Activated CD8-positive, alpha-beta memory T cell treated with anti-CD3 and anti-CD28 coated beads for 36 hours (primary cell): ENCODE results near the gene MPP3. TPM values are rescaled to one million over a fixed set of nuclear protein-coding genes. Genes with fewer than 3 reads are reported as not detected.
"Not testable (repeated sequence)": the region's sequence is repeated elsewhere in the genome, so short reads cannot be mapped to it uniquely, and the experiment has no call there.

ENCODE experiments used
- CTCF ChIA-PET: fragments of 350-600 bp; sonication (Branson Sonifier 250); formaldehyde crosslinking; loops from one replicate; lab custom pipeline; 2021; ENCODE audit warnings: antibody characterized with exemption; lab: Charles Lee
- POLR2A ChIA-PET: fragments of 350-600 bp; sonication (Branson Sonifier 250); formaldehyde crosslinking; loops from one replicate; lab custom pipeline; 2021; ENCODE audit warnings: antibody characterized with exemption; lab: Charles Lee
- total RNA-seq, 2 experiments: library from RNA; stranded (reverse); gene quantifications; one replicate each; pipeline ENCODE4 v1.2.3, GENCODE V29; 2021

The MPP3 gene
- total RNA-seq, 2 experiments from 2014 or later: 0.40 to 0.78 TPM

DNA sequence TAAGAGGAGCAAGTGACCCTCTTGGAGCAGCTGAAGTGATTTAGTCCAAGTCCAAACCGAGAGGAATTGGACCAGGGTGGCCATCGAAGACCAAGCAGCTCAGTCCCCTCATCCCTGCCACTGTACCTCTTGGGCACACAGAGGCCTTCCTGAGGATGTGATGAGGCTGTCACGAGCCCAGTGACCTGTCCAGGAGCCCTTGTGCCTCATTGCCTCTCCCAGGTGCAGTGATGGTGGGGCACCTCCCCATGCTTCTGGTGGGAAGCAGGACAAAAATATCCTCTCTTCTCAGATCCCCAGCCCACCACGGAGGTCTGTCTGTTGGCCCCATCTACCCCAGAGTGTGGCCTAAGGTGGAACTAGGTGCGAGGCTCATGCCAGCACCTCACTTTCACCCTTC lies 11.3 kb upstream of the MPP3 start:
- ChIA-PET CTCF (no interaction called here), POLR2A (no interaction called here)

DNA sequence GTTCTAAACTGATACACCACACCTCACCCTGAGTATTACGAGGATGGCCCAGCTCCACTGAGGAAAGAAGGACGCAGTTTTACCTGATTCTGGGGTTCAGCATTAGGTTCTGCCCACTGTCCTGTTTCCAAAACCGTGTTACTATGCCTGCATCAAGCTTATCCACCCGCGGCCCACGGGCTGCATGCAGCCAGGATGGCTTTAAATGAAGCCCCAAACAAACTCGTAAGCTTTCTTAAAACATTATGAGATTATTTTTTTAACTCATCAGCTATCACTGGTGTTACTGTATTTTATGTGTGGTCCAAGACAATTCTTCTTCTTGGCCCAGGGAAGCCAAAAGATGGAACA lies 10.0 kb upstream of the MPP3 start:
- CTCF ChIA-PET: interaction anchor here (0.7 to 1.1 kb wide), 2 partner anchors 77 to 202 kb away, joined by 3 to 4 read pairs; no protein-coding TSS in a partner anchor
- POLR2A ChIA-PET: no interaction called here

DNA sequence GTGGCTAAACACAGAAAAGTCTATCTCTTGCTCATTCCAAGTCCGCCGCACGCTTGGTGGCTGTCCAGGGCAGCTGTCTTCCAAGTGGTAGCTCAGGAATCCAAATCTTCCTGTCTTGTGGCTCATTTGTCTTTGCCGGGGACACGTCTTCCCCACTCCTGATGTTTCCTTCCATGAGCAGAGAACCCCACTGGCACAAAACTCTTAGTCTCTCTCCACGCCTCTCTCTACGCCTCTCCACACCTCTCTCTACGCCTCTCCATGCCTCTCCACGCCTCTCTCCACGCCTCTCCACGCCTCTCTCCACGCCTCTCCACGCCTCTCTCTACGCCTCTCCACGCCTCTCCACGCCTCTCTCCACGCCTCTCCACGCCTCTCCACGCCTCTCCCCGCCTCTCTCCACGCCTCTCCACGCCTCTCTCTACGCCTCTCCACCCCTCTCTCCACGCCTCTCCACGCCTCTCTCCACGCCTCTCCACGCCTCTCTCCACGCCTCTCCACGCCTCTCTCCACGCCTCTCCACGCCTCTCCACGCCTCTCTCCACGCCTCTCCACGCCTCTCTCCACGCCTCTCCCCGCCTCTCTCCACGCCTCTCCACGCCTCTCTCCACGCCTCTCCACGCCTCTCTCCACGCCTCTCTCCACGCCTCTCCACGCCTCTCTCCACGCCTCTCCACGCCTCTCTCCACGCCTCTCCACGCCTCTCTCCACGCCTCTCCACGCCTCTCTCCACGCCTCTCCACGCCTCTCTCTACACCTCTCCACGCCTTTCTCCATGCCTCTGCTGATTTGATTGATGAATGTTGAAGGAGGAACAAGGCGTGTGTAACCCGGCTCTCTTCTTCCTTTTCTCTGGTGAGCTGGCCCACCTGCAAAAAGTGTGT lies 9.4 kb upstream of the MPP3 start:
- POLR2A ChIA-PET: not testable (repeated sequence)
- CTCF ChIA-PET: interaction anchor here (0.7 to 1.1 kb wide), 4 partner anchors 67 to 1521 kb away, joined by 3 read pairs; no protein-coding TSS in a partner anchor

- ChIA-PET POLR2A (no interaction called here), CTCF (interaction anchor here (0.7 kb wide), 1 partner anchor 665 kb away, joined by 3 read pairs; no protein-coding TSS in a partner anchor)
These were observed 8.3 kb upstream of the MPP3 start for GRCh38 chr17:43841282-43841681.

GRCh38 chr17:43840814-43841213 lies 7.9 kb upstream of the MPP3 start:
- CTCF ChIA-PET: interaction anchor here (0.7 kb wide), 1 partner anchor 9 kb away, joined by 4 read pairs; no protein-coding TSS in a partner anchor
- POLR2A ChIA-PET: no interaction called here

DNA sequence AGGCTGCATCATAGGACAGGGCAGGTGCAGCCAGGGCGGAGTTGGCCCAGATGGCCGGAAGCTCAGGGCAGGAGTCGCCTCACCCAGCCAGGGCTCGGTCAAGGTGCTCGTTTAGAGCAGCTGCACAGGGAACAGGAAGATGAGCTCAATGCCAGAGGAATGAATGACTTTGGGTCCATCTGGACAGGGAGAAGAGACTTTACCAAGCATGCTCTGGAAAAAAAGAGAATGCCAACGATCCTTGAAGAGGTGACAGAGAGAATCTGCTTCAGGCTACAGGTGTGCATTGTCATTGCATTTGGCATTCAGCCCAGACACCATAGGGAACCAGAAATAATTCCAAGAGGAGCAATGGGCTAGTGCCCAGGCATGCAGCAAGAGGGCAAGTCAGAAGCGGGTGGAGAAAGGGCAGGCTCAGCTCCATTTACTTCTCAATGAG lies 6.7 kb upstream of the MPP3 start:
- CTCF ChIA-PET: interaction anchor here (0.5 kb wide), 1 partner anchor 87 kb away, joined by 3 read pairs; no protein-coding TSS in a partner anchor
- POLR2A ChIA-PET: no interaction called here

- ChIA-PET CTCF (interaction anchor here (1.1 to 1.7 kb wide), 2 partner anchors 12 to 20 kb away, joined by 3 to 7 read pairs; no protein-coding TSS in a partner anchor), POLR2A (no interaction called here)
These were observed 1.2 kb upstream of the MPP3 start for GRCh38 chr17:43834106-43834505.

GRCh38 chr17:43832168-43832975 lies 574 bp downstream of the MPP3 start:
- POLR2A ChIA-PET: interaction anchor here (0.6 kb wide), 1 partner anchor 13 kb away, joined by 3 read pairs; no protein-coding TSS in a partner anchor

DNA sequence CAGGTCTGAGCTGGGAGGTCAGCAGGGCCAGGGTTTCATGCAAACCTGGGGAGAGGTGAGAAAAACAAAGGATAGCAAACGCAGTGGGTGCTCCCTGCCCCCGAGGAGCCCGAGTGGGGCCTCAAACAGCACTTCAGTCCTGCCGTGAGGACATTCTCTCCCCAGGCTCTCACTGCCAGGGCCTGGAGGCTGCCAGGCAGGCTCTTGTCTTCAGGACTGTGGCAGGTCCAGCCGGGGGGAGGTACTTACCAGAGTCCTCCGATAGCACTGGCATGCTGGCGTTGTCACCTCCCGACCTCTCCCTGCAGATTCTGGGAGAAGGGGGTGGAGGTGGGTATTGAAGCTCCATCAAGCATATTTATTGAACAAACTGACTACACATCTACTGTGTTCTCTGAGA lies 1.3 kb downstream of the MPP3 start:
- ChIA-PET POLR2A (interaction anchor here (0.6 kb wide), 1 partner anchor 13 kb away, joined by 3 read pairs; no protein-coding TSS in a partner anchor), CTCF (interaction anchor here (1.1 to 2.6 kb wide), 2 partner anchors 9 to 15 kb away, joined by 4 to 9 read pairs; partner anchors contain the start of gene CD300LG)

More at GRCh38 chr17:43832168-43832975, 574 bp downstream of the MPP3 start:
- CTCF ChIA-PET: interaction anchor here (1.1 to 2.6 kb wide), 2 partner anchors 8 to 14 kb away, joined by 4 to 9 read pairs; partner anchors contain the start of gene CD300LG

DNA sequence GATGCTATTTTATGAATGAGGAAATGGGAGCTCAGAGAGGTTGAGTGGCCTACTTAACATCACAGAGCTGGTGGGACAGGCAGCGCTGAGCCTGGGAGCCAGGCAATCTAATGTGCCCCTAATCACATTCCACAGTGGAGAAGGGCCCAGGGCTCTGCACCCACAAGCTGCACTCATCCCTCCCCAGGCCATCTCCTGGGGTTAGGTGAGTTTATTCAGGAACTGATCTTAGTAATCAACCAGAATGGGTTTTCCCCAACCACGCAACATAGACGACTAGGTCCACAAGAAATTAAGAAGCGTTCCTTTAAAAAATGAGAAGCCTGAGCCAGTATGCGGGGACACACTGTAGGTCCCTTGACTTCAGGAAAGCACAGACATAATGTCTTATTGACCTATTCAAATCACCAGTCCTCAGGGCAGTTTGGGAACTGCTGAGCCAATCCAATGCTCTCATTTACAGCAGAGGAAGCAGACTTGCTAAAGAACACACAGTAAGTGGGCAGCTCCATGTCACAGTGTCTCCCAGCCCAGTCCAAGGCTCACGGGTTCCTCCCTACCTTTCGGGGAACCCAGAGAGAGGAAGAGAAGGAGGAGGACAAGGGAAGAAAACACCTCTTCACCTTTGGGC lies 2.3 kb downstream of the MPP3 start:
- ChIA-PET POLR2A (no interaction called here), CTCF (interaction anchor here (2.6 kb wide), 1 partner anchor 16 kb away, joined by 9 read pairs; the partner anchor contains the start of gene CD300LG)

DNA sequence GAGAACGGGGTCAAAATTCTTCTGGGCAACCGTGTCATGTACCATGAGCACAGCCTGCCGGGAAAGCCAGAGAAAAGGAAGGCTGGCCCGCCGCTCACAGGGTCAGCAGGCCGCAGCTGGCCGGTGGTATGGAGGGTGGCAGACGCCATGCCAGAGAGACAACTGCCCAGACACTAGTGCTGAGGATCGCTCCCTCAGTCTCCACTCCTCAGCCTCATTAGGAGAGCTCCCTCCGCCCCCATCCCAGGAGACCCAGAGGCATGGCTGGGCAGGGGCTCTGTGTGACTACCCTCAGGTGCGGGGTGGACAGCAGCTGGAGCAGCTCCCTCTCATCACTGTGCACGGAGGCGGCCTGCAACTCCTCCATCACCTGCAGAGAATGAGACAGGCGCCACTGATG lies 3.2 kb downstream of the MPP3 start:
- CTCF ChIA-PET: no interaction called here
- POLR2A ChIA-PET: no interaction called here

- CTCF ChIA-PET: interaction anchor here (0.7 to 1.0 kb wide), 2 partner anchors 9 to 619 kb away, joined by 3 read pairs; no protein-coding TSS in a partner anchor
These were observed 5.3 kb downstream of the MPP3 start for GRCh38 chr17:43827596-43827995.

DNA sequence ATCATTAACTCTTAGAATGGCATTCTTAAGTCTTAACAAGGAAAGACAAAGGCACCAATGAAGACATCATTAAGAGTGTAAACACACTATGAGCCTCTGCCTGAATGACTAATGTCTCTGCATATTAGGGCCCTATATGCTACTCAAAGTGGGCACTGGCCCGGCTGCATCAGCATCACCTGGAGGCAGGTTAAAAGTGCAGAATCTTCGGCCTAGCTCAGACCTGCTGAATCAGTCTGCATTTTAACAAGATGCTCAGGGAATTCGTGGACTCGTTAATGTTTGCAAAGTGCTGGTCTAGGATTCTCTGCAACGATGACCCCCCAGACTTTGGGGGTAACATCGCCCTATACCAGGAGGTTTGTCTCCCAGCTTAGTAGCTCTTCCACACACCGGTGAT lies 6.7 kb downstream of the MPP3 start:
- ChIA-PET POLR2A (no interaction called here), CTCF (no interaction called here)

More at GRCh38 chr17:43827596-43827995, 5.3 kb downstream of the MPP3 start:
- POLR2A ChIA-PET: no interaction called here

DNA sequence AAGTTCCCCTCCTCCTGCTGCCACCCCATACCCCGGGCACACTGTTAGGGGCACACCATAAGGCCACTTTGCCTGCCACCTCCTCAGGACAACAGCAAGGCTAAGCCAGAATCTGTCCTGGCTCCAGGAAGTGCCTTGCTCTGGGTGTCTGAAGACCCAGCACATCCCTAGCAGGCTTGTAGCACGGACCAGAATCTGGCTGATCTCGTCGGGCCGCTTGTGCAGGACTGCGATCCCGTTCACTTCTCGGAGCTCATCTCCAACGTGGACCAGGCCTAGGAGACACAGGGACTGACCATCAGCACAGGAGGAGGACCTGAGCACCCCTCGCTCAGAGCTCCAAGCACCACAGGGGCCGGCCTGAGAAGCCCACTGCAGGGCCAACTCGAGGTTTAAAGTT lies 7.4 kb downstream of the MPP3 start:
- ChIA-PET CTCF (no interaction called here), POLR2A (no interaction called here)

- CTCF ChIA-PET: interaction anchor here (0.8 kb wide), 1 partner anchor 22 kb away, joined by 3 read pairs; no protein-coding TSS in a partner anchor
- POLR2A ChIA-PET: no interaction called here
These were observed 9.4 kb downstream of the MPP3 start for GRCh38 chr17:43823350-43824084.

DNA sequence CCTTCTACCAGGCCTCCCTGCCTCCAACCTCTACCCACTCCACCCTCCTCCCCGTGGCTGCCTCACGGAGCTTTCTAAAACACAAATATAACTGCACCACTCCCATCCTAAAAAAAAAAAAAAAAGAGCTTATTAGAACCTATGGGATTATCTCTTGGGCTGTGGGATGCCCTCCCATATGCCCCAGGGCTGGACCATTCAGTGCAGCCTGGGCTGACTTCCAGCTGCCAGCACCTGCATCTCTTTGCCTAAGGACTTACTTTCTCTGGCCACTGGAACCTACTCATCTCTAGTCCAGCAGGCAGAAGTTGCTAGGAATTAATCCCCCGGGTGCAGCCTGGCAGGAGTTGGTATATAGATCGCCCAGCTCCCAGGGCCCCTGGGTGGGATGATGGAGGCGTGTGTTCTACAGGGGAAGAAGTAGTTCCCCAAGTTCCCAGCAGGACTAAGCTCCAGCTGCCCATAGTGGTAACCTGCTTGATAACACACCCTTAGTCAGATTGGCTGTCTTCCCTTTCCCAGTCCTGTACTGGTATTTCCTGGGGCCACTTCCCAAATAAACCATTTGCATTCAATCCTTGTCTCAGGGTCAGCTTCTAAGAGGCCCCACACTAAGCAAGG lies 10.3 kb downstream of the MPP3 start:
- CTCF ChIA-PET: interaction anchor here (0.8 kb wide), 1 partner anchor 23 kb away, joined by 3 read pairs; no protein-coding TSS in a partner anchor
- POLR2A ChIA-PET: no interaction called here

DNA sequence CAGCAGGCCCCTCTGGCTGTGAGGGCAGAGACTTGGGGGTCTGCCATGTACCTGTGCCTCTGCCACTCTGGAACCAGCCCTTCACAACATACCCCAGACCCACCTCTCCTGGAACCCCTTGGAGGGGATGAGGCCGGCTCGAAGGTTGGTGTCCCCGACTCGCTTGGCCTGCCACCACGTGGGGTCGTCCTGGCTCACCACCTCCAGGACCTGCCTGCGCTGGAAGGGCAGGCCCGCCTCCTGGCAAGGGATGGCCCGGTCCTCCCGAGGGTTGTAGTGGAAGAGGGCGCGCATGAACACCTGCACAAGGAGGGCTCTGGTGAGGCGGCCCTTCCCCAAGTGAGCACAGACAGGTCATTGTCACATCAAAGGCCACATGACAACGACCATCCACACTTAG lies 12.2 kb downstream of the MPP3 start:
- ChIA-PET CTCF (no interaction called here), POLR2A (no interaction called here)
